ENCODE results near the gene PTPN11. TPM values are rescaled to one million over a fixed set of nuclear protein-coding genes. Genes with fewer than 3 reads are reported as not detected.

PTPN11 gene
- polyA plus RNA-seq, 1 experiment = 137 TPM

DNA sequence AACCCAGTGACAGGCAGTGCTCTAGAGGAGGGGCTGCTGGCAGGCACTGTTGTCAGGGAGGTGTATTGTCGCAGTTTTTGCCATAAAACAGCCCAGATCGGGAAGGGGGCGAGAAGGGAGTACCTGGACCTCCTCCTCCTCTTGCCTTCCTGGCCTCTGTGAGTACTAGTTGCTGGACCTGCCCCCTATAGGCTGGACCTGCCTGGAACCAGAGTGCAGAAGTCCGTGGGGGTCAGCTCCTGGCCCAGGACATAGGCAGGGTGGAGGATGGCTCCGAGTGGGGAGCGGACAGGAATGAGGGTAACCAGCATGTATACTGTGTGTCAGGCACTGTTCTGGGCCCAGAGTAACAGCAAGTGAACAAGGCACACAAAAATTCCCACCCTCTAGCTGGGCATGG is 116.3 kb downstream of the PTPN11 start:
- H3K4me3 ChIP-seq (ENCODE audit: low read depth, low read length) = no peak overlapping the region
- ChIA-PET POLR2A (no interaction called here), CTCF (no interaction called here)
- no peak for TF ChIP-seq CTCF (IDR thresholded peaks at IDR 0.05; ENCODE audit: low read depth, low read length)
- no peaks in the 10 kb centered on the region for H3K27me3 ChIP-seq (ENCODE audit: control insufficient read depth, insufficient read depth, low read length)
- no peak for DNase-seq (ENCODE audit: low read depth, low spot score)
- no peak overlapping the region for H3K27ac ChIP-seq (ENCODE audit: low read depth, low read length)
- no peaks in the 10 kb centered on the region for H3K9me3 ChIP-seq (ENCODE audit: control insufficient read depth, insufficient read depth, low read length)

DNA sequence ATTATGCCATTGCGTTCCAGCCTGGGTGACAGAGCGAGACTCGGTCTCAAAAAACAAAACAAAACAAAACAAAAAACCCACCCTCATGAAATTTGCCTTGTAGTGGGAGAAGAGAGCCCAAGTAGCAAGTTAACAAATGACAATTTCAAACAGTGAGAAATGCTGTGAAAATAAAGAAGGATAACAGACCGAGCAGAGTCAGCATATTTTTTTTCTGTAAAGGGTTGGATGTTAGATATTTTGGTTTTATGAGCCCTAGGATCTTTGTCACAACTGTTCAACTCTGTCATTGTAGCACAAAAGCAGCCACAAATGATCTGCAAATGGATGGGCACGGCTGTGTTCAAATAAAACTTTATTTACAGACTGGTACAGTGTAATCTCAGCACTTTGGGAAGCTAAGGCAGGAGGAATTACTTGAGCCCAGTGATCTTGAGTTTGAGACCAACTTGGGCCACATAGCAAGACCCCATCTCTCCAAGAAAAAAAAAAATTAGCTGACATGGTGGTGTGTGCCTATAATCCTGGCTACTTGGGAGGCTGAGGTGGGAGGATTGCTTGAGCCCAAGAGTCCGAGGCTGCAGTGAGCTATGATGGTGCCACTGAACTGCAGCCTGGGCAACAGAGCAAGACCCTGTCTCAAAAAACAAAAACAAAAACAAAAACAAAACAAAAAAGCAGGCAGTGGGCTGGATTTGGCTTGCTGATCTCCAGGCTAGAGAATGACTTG is 117.1 kb downstream of the PTPN11 start:
- Histone ChIP-seq H3K4me3 (ENCODE audit: low read depth, low read length) (no peak overlapping the region), H3K9me3 (ENCODE audit: control insufficient read depth, insufficient read depth, low read length) (no peaks in the 10 kb centered on the region), H3K27me3 (ENCODE audit: control insufficient read depth, insufficient read depth, low read length) (no peaks in the 10 kb centered on the region), H3K27ac (ENCODE audit: low read depth, low read length) (no peak overlapping the region)
- ChIA-PET CTCF (no interaction called here), POLR2A (no interaction called here)
- TF ChIP-seq CTCF (IDR thresholded peaks at IDR 0.05; ENCODE audit: low read depth, low read length) = no peak
- no peak for DNase-seq (ENCODE audit: low read depth, low spot score)

DNA sequence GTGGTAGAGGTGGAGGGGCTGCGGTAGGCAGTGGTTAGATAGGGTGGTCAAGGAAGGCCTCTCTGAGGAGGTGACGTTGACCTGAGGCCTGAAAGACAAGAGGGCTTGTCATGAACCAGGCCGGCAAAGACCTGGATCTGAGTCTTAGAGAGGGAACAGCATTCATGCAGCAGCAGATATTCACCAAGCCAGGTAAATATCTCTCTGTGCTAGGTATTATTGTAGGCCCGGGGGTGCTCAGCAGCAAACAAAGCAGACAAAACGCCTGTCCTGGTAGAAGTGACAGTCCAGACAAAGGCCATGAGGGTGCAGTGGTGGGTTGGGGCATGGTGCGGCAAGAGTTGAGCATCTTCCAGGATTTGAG is 117.6 kb downstream of the PTPN11 start:
- Histone ChIP-seq H3K9me3 (ENCODE audit: control insufficient read depth, insufficient read depth, low read length) (no peaks in the 10 kb centered on the region), H3K27me3 (ENCODE audit: control insufficient read depth, insufficient read depth, low read length) (no peaks in the 10 kb centered on the region), H3K4me3 (ENCODE audit: low read depth, low read length) (no peak overlapping the region), H3K27ac (ENCODE audit: low read depth, low read length) (no peak overlapping the region)
- ChIA-PET POLR2A (no interaction called here), CTCF (no interaction called here)
- no peak for DNase-seq (ENCODE audit: low read depth, low spot score)
- no peak for TF ChIP-seq CTCF (IDR thresholded peaks at IDR 0.05; ENCODE audit: low read depth, low read length)

DNA sequence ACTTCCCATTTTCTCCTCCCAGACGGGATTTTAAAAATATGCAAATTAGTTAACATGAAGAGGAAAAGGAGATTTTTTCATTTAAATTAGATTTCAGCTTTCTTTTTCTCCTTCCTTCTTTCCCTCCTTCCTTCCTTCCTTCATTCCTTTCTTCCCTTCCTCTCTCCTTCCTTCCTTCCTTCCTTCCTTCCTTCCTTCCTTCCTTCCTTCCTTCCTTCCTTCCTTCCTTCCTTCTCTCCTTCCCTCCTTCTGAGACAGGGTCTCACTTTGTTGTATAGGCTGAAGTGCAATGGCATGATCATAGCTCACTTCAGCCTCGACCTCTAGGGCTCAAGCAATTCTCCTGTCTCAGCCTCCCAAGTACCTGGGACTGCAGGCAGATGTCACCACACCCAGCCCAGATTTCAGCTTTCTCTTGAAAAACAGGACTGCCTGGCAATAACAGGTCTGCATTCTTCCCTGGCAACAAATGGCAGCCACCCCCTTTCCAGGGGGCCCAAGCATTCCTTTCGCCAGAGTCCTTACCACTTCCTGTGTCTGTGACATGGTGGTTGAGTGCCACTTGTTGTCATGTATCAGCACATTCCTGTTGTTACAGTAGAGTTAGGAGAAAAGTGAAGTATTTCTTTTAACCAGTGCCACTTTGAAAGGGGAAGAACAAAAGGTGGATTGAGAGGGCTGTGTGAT is 119.1 kb downstream of the PTPN11 start:
- DNase-seq (ENCODE audit: low read depth, low spot score) = no peak
- Histone ChIP-seq H3K27ac (ENCODE audit: low read depth, low read length) (no peak overlapping the region), H3K9me3 (ENCODE audit: control insufficient read depth, insufficient read depth, low read length) (no peaks in the 10 kb centered on the region), H3K27me3 (ENCODE audit: control insufficient read depth, insufficient read depth, low read length) (no peaks in the 10 kb centered on the region), H3K4me3 (ENCODE audit: low read depth, low read length) (no peak overlapping the region)
- CTCF ChIA-PET = interaction anchor here (0.7 kb wide), 1 partner anchor 615 kb away, joined by 5 read pairs; no protein-coding TSS in a partner anchor
- POLR2A ChIA-PET = no interaction called here
- TF ChIP-seq CTCF (IDR thresholded peaks at IDR 0.05; ENCODE audit: low read depth, low read length) = no peak

- H3K4me3 ChIP-seq (ENCODE audit: low read depth, low read length) = no peak overlapping the region
- DNase-seq (ENCODE audit: low read depth, low spot score) = no peak
- ChIA-PET CTCF (interaction anchor here (0.7 kb wide), 1 partner anchor 614 kb away, joined by 5 read pairs; no protein-coding TSS in a partner anchor), POLR2A (no interaction called here)
- no peaks in the 10 kb centered on the region for H3K9me3 ChIP-seq (ENCODE audit: control insufficient read depth, insufficient read depth, low read length)
- no peak for TF ChIP-seq CTCF (IDR thresholded peaks at IDR 0.05; ENCODE audit: low read depth, low read length)
- no peak overlapping the region for H3K27ac ChIP-seq (ENCODE audit: low read depth, low read length)
- H3K27me3 ChIP-seq (ENCODE audit: control insufficient read depth, insufficient read depth, low read length) = no peaks in the 10 kb centered on the region
Measured at GRCh38 chr12:112538740-112539139, 120.0 kb downstream of the PTPN11 start.

Data from AG04450 (cell line).